GM11168 (cell line): ENCODE data around the gene TSR1.

Source experiments
- in situ Hi-C: fragments of 300-500 bp; cut with MboI; formaldehyde crosslinking; loops from one replicate; pipeline ENCODE4 v1.12.0; 2022; ENCODE audit warnings: low sequenced_read_pairs; ENCODE audit not compliant: unreplicated experiment

TSR1 gene

DNA sequence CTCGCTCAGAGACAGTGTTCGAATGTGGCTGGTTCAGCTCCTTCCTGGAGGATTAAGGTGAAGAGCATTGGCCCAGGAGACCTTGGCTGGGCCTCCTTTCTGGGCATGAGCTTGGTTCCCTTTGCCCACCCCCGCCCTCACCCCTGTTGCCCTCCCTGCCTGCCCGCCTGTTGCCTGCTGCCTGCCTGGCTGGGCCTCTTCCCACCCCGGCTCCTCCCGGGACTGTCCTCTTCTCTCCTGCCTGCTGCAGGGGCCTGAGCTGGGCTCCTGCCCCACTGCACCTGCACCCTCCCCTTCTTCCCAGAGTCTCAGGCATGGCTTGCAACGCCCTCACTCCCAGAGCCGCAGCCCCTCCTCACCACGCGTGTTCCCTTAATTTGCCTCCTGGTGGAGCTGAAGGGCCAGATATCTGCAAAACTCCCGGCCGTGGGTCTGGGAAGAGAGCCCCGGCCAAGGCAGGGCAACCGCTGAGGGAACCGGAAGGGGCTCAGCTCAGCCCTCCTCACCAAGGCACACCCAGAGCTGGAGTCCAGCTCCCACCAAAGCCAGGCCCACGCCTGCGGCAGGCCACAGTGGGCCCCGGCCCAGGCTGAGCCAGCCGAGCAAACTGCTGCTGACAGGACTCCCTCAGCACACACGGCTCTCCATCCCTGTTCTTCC lies 33.4 kb upstream of the TSR1 start:
- in situ Hi-C loops: no loop called here

GRCh38 chr17:2369039-2369438 lies 32.8 kb upstream of the TSR1 start:
- in situ Hi-C loops: no loop called here

GRCh38 chr17:2368359-2368758 lies 32.1 kb upstream of the TSR1 start:
- in situ Hi-C loops: no loop called here

GRCh38 chr17:2366747-2367494 lies 30.7 kb upstream of the TSR1 start:
- in situ Hi-C loops: no loop called here

DNA sequence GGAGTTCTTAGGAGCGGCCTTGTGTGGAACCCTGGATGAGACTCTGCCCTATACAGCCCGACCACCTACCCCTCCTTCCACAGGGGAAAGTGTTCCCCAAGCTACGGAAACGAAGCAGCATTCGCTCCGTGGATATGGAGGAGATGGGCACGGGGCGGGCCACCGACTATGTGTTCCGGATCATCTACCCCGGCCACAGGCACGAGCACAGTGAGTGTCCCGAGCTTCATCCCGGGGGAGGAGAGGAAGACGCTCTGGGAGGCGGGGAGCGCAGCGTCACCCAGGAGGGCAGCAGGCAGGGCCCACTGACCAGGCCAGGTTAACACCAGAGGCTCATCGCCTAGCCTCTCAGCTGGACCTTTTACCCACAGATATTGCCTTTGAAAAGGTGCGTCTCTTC lies 28.9 kb upstream of the TSR1 start:
- in situ Hi-C loops: no loop called here

- in situ Hi-C loops: no loop called here
Measured at GRCh38 chr17:2364763-2365116, 28.5 kb upstream of the TSR1 start.

- in situ Hi-C loops: no loop called here
Measured at GRCh38 chr17:2363851-2364762, 27.9 kb upstream of the TSR1 start.

DNA sequence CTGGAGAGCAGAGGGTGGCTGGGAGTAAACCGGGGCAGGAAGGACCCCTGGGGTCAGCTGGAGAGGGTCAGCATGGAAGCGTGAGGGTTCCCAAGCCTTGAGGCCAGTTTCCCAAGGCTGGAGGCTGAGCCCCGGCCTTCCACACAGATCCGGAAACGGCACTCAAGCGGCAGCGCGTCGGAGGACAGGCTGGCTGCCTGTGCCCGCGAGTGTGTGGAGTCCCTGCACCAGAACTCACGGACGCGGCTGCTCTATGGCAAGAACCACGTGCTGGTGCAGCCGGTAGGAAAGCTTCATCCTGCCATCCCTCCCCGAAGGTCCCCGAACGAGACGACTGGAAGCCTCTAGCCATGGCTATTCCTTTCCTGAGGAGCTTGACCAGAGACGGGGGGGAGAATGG lies 27.1 kb upstream of the TSR1 start:
- in situ Hi-C loops: no loop called here

- in situ Hi-C loops: no loop called here
Measured at GRCh38 chr17:2362881-2363280, 26.6 kb upstream of the TSR1 start.

DNA sequence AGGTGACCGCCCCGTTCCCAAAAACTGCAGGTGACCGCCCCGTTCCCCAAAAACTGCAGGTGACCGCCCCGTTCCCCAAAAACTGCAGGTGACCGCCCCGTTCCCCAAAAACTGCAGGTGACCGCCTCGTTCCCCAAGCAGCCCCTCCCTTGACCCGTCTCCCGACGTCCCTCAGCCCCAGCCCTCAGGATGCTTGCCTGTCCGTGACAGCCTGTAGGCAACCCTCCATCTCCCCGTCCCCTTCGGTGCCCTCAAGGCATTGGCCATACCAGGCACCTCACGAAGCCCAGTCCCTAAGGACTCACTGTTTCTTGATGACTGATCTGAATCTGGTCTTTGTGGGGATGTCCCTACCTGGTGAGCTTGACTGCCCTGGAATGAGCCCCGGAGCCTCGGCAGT lies 26.2 kb upstream of the TSR1 start:
- in situ Hi-C loops: no loop called here

DNA sequence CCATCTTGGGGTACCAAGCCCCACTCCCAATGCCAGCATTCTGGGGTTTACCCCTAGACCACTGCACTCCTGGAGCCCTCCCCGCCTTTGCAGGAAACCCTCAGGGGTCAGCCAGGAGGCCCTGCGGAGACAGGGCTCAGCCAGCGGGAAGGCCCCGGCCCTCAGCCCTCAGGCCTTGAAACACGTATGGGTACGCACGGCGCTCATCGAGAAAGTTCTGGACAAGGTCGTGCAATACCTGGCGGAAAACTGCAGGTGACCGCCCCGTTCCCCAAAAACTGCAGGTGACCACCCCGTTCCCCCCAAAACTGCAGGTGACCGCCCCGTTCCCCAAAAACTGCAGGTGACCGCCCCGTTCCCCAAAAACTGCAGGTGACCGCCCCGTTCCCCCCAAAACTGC lies 25.8 kb upstream of the TSR1 start:
- in situ Hi-C loops: no loop called here

GRCh38 chr17:2361010-2361760 lies 24.9 kb upstream of the TSR1 start:
- in situ Hi-C loops: no loop called here

DNA sequence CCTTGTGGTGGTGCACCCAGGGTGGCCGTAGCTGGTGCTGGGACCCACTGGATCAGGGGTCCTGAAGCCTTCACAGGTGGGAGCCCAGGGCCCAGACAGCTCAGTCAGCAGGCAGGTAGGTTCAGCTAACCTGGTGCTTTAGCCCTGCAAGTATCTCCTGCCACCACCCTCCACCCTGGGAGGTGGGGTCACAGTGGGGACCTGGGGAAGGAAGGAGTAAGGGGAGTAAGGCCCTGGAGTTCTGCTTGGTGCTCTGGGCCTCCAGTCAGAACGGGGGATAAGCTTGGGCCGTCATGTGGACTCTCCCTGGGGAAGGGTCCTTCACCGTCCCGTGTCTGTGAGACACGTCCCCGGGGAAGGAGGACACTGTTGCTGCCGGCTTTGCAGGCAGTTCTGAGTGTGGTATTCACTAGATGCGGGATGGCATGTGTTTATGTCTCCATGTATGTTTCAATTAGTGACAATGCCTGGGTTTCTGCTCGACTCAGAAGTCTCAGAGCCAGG lies 21.7 kb upstream of the TSR1 start:
- in situ Hi-C loops: no loop called here

DNA sequence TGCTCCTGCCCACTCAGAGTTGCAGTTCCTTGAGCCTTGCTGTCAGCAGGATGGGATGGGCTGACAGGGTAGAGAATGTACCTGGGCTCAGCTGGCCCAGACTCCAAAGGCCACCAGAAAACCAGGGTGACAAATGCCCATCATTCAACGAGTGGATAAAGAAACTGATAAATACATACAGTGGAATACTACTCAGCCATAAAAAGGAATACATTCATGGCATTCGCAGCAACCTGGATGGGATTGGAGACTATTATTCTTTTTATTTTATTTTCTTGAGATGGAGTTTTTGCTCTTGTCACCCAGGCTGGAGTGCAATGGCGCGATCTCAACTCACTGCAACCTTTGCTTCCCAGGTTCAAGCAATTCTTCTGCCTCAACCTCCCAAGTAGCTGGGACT lies 21.0 kb upstream of the TSR1 start:
- in situ Hi-C loops: no loop called here

GRCh38 chr17:2354311-2354710 lies 18.1 kb upstream of the TSR1 start:
- in situ Hi-C loops: no loop called here

DNA sequence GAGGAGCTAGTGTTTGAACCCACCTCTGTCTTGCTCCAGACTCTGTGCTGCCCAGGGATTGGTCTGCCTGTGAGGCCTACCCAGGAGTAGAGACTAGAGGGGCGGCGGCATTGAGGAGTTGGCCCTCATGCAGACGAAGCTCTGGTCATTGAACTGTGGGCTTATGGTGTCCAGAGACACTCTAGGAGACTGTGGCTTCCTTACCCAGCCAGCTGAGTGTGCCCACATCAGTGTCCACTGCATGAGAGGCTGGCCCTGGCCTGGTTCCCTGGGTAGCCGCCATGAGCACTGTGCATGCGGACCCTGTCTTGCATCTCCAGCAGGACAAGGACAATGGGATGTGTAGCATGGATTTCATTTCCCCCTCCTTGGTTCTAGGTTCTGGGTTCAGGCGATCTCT lies 15.0 kb upstream of the TSR1 start:
- in situ Hi-C loops: no loop called here

DNA sequence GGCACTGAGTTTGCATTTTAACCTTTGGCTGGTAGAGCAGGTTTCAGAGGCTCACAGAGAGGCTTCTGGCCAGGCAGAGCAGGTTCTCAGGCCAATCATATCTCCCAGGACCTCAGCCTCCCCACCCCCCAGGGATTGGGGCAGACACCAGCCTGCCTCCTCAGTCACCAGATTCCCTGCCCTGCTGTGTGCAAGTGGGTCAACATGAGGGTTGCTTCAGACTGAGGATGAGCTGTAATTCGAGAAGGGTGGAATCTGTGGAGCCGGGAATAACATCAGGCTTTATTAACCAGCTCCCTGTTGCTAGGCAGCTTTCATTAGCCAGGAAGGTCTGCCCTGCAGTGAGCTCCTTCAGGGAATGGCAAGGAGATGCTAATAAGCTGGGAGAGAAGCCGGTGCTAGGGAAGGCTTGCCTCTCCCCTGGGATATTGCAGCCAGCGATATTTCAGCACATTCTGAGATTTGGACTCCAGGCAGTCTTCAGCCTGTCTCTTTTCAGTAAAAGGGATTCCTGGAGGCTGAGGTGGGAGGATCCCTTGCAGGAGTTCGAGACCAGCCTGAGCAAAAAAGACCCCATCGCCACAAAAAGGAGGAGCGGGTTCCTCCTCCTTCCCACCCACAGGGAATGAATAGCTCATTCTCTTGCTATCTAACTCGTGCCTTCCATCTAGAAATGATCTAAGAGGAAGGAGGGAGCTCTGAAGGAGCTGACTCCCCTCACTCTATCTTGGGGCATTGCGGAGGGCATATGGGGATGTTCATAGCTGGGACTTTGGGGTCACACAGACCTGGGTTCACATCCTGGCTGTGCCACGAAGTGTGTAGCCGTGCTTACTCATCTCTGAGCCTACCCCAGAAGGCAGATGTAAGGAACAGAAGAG lies 11.8 kb upstream of the TSR1 start:
- in situ Hi-C loops: no loop called here

DNA sequence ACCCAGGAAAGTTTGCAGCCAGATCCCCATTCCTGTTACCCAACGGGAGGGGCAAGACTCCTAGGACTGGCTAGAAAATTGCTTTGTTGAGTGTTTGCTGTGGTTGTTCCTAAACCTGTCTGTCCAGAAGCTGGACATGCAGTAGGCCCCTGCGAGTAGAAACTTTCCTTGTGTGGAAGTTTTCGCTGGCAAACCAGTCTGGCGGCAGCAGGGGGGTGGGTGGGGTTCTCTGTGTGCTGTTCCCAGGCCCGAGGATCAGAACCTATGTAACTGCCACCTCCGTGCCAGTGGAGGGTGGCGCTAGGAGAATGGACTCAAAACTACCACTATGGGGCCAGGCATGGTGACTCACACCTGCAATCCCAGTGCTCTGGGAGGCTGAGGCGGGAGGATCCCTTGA lies 10.2 kb upstream of the TSR1 start:
- in situ Hi-C loops: no loop called here

- in situ Hi-C loops: no loop called here
Measured at GRCh38 chr17:2344528-2344927, 8.3 kb upstream of the TSR1 start.
